Measurements from ENCODE around the gene ISOC2.

The ISOC2 gene

DNA sequence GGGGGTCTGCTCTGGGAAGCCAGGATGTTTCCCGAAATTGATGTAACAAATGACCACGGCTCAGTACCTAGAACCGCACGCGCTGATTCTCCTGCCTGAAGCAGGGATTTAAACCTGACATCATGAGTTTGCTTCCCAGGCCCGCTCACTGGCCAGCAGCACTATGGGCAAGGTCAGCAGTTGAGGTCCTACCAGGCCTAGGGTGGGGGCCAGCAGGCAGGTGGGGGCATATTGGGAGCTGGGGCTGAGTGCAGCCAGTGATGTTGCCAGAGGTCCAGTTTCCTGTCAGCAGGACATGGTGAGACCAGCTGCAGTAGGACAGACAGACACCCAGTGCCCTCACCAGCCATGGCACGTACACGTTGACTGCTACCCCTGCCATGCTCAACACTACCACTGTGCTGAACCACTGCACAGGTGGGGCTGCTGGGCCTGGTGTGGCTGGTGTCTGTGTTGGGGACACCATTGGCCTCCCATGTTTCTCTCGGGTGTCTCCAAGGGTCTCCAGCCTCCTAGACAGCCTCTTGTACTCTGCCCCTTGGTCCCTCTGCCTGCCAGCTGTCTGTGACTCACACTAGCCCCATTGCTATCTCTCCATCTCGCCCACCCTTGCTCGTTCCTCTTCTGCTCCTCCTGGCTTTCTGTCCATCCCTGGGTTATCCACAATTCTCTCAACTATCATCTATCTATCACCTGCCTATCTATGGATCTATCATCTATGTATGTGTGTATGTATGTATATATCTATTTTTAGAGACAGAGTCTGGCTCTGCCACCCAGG is 4.2 kb upstream of the ISOC2 start:
- H3K4me3 ChIP-seq (ENCODE audit: low read length), result no peak overlapping the region
- no peak for DNase-seq (ENCODE audit: low read depth)
- TF ChIP-seq, protein P1, sequence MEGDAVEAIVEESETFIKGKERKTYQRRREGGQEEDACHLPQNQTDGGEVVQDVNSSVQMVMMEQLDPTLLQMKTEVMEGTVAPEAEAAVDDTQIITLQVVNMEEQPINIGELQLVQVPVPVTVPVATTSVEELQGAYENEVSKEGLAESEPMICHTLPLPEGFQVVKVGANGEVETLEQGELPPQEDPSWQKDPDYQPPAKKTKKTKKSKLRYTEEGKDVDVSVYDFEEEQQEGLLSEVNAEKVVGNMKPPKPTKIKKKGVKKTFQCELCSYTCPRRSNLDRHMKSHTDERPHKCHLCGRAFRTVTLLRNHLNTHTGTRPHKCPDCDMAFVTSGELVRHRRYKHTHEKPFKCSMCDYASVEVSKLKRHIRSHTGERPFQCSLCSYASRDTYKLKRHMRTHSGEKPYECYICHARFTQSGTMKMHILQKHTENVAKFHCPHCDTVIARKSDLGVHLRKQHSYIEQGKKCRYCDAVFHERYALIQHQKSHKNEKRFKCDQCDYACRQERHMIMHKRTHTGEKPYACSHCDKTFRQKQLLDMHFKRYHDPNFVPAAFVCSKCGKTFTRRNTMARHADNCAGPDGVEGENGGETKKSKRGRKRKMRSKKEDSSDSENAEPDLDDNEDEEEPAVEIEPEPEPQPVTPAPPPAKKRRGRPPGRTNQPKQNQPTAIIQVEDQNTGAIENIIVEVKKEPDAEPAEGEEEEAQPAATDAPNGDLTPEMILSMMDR (conservative IDR thresholded peaks at IDR 0.05; ENCODE audit: low read length), result no peak

- no peak within 1 kb of the TSS for H3K4me3 ChIP-seq (ENCODE audit: low read length)
- TF ChIP-seq, protein P1 (conservative IDR thresholded peaks at IDR 0.05; ENCODE audit: low read length), result no peak
- DNase-seq (ENCODE audit: low read depth), result no peak
These were observed 3.2 kb upstream of the ISOC2 start, which contains the start of gene C19orf85 for GRCh38 chr19:55464662-55465054. Gene C19orf85, minus strand, starts transcription at chr19:55464751. Its CDS starts 197 bp downstream, at chr19:55464554.

GRCh38 chr19:55464039-55464661 is 2.7 kb upstream of the ISOC2 start:
- TF ChIP-seq, protein P1 (conservative IDR thresholded peaks at IDR 0.05; ENCODE audit: low read length), result no peak
- no peak for DNase-seq (ENCODE audit: low read depth)
- H3K4me3 ChIP-seq (ENCODE audit: low read length), result no peak overlapping the region

DNA sequence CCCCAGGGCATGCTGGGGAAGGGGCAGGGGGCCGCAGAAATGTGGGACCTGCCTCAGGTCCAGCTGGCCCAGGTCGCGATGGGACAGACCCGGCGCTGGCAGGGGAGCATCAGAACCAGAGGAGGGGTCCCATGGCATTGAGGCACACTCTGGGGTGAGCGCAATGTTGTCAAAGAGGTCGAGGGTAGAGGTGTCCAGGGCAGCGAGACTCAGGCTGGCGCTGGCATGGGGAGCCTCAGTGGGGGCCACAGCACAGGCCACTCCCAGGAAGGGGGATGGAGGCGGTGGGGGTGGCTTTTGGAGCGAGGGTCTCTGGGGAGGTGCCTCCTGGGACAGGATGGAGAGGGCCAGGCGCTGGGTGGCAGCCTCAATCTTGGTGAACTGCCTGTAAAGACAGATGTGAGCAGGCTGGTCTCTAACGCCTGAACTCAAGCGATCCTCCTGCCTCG is 2.2 kb upstream of the ISOC2 start:
- TF ChIP-seq, protein P1 (conservative IDR thresholded peaks at IDR 0.05; ENCODE audit: low read length), result no peak
- DNase-seq (ENCODE audit: low read depth), result no peak
- no peak overlapping the region for H3K4me3 ChIP-seq (ENCODE audit: low read length)

- DNase-seq (ENCODE audit: low read depth), result no peak
- TF ChIP-seq, protein P1 (conservative IDR thresholded peaks at IDR 0.05; ENCODE audit: low read length), result no peak
- H3K4me3 ChIP-seq (ENCODE audit: low read length), result no peak overlapping the region
These were observed 1.3 kb upstream of the ISOC2 start for GRCh38 chr19:55462722-55463121.

DNA sequence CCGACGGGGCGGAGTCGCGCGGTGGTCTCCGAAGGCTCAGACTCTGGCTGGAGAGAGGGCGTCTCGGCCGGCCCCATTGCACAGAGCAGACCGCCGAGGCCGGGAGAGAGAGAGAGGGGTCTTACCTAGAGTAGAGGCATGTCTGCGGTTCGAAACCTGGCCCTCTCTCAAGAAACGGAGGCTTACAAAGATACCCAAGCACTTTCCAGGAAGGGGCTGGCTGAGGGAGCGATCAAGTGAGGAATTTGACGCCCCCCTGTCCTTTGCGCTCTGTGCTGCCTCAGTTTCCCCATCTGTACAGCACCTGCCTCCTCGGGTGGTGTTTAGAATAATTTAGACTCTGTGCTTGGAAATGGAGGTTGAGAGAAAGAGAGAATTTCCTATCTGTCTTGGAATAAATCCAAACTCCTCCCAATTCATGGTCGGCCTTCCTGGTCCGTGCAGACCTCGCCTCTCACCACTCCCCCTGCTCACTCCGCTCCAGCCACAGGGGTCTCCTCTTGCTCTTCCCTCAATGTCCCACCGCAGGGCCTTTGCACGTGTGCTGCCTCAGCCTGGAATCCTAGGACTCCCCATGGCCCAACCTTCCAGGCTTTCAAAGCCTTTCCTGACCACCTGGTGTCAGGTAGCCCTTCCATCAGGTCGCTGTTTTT is 658 bp upstream of the ISOC2 start:
- no peak for DNase-seq (ENCODE audit: low read depth)
- peak overlapping the region; percentile 79 for H3K4me3 ChIP-seq (ENCODE audit: low read length)
- TF ChIP-seq, protein P1 (conservative IDR thresholded peaks at IDR 0.05; ENCODE audit: low read length), result no peak

All from AG10803 (cell line).